ENCODE data around the gene ARMC7. TPM values are rescaled to one million over a fixed set of nuclear protein-coding genes. Genes with fewer than 3 reads are reported as not detected.

ARMC7 gene
- total and polyA plus RNA-seq, 2 of the 13 experiments (the other 11 are each of a cell fraction or from before 2014, with no cell fraction given): 3.9 to 4.2 TPM

DNA sequence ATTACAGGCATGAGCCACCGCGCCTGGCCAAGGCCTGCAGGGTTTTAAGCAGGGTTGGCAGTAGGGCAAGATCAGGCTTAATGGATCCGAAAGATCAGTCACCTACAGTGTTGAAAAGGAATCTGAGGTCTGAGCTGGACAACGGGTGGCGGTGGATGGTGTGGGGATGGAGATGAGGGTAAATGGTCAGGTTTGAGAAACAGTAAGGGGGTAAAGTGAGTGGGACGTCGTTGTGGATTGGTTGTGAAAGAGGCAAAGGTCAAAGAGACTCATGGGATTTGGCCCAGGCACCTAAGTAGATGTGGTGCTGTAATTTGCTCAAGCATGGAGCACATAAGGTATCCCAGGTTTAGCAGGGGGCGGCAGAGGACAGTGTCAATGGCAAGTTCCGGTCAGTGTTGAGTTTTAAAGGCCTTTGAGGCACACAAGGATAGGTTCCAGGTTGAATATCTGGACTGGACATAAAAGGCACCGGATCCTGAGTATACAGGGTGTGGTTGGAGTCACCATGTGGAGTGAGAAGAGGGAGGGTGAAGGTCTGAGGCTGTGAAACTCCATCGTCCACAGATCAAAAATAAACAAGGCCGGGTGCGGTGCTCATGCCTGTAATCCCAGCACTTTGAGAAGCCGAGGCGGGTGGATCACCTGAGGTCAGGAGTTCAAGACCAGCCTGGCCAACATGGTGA lies 23.1 kb upstream of the ARMC7 start (continued):
- TF ChIP-seq, protein P1, sequence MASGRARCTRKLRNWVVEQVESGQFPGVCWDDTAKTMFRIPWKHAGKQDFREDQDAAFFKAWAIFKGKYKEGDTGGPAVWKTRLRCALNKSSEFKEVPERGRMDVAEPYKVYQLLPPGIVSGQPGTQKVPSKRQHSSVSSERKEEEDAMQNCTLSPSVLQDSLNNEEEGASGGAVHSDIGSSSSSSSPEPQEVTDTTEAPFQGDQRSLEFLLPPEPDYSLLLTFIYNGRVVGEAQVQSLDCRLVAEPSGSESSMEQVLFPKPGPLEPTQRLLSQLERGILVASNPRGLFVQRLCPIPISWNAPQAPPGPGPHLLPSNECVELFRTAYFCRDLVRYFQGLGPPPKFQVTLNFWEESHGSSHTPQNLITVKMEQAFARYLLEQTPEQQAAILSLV (CRISPR knock-in tag; IDR thresholded peaks at IDR 0.05; ENCODE audit: borderline replicate concordance): 0 out of 2 replicates have a peak, but pooled peaks have one; percentile 25
- TF ChIP-seq SAFB2 (CRISPR knock-in tag; IDR thresholded peaks at IDR 0.05; ENCODE audit: borderline replicate concordance, low read depth) (no peak; the same call in 1 of the 2 replicates), ZNF773 (CRISPR knock-in tag; IDR thresholded peaks at IDR 0.05; ENCODE audit: borderline replicate concordance) (no peak), REXO4 (CRISPR knock-in tag; IDR thresholded peaks at IDR 0.05; ENCODE audit: borderline replicate concordance) (no peak), MATR3 (CRISPR knock-in tag; IDR thresholded peaks at IDR 0.05) (no peak), RELA (CRISPR knock-in tag; IDR thresholded peaks at IDR 0.05) (no peak), SMC3 (IDR thresholded peaks at IDR 0.05; ENCODE audit: low read length) (peak; percentile 23; the same call in 1 of the 2 replicates), ZNF891 (CRISPR knock-in tag; IDR thresholded peaks at IDR 0.05) (no peak), FOXC1 (CRISPR knock-in tag; IDR thresholded peaks at IDR 0.05; ENCODE audit: borderline replicate concordance) (no peak), TBL1XR1 (IDR thresholded peaks at IDR 0.05; ENCODE audit: borderline replicate concordance, low read length, partially characterized antibody) (no peak)
- TF ChIP-seq, protein P2, sequence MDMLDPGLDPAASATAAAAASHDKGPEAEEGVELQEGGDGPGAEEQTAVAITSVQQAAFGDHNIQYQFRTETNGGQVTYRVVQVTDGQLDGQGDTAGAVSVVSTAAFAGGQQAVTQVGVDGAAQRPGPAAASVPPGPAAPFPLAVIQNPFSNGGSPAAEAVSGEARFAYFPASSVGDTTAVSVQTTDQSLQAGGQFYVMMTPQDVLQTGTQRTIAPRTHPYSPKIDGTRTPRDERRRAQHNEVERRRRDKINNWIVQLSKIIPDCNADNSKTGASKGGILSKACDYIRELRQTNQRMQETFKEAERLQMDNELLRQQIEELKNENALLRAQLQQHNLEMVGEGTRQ (IDR thresholded peaks at IDR 0.05; ENCODE audit: low read depth, low read length): no peak
- TF ChIP-seq, protein P2 (CRISPR knock-in tag; IDR thresholded peaks at IDR 0.05; ENCODE audit: borderline replicate concordance): 0 out of 2 replicates have a peak, but pooled peaks have one; percentile 35
- TF ChIP-seq, protein P3, sequence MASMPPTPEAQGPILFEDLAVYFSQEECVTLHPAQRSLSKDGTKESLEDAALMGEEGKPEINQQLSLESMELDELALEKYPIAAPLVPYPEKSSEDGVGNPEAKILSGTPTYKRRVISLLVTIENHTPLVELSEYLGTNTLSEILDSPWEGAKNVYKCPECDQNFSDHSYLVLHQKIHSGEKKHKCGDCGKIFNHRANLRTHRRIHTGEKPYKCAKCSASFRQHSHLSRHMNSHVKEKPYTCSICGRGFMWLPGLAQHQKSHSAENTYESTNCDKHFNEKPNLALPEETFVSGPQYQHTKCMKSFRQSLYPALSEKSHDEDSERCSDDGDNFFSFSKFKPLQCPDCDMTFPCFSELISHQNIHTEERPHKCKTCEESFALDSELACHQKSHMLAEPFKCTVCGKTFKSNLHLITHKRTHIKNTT (CRISPR knock-in tag; IDR thresholded peaks at IDR 0.05): no peak
